Measurements from ENCODE around the gene MCF2L. TPM values are rescaled to one million over a fixed set of nuclear protein-coding genes. Genes with fewer than 3 reads are reported as not detected.

Gene MCF2L
- total RNA-seq, 4 donors from 2014 or later: 62.1 to 186 (median 91.3) TPM

- in situ Hi-C loops (cut with MboI; ENCODE audit: low pct_ligation_motif_present in 1 of 4, low pct_unique_long_range_greater_than_20kb in 1 of 4, low sequenced_read_pairs in 3 of 4) (no loop called here), intact Hi-C loops (cut with DNase I; ENCODE audit: low total_unique reads) (no loop called here)
- H3K4me1 ChIP-seq: no peaks in the 10 kb centered on the region
- WGBS, 2 donors (ENCODE audit: low coverage in 1 of 2): 87 to 89% methylated on average over 3 to 20 of the region's 24 CpGs
- H3K9me3 ChIP-seq: no peaks in the 10 kb centered on the region
- DNase-seq: no peak
- H3K27ac ChIP-seq: no peak overlapping the region
- TF ChIP-seq POLR2AphosphoS5 (IDR thresholded peaks at IDR 0.05) (no peak), EP300 (IDR thresholded peaks at IDR 0.05; ENCODE audit: low read depth) (no peak), POLR2A (IDR thresholded peaks at IDR 0.05) (no peak), CTCF (IDR thresholded peaks at IDR 0.05) (no peak)
- no peaks in the 10 kb centered on the region for H3K36me3 ChIP-seq
- no peak overlapping the region for H3K4me3 ChIP-seq
- H3K27me3 ChIP-seq: no peaks in the 10 kb centered on the region
These were observed 116.0 kb downstream of the MCF2L start for GRCh38 chr13:113084943-113085540.

GRCh38 chr13:113086031-113086750 is 117.2 kb downstream of the MCF2L start:
- 89 to 95% methylated on average over 6 to 32 of the region's 32 CpGs for WGBS, 2 donors (ENCODE audit: low coverage in 1 of 2)

GRCh38 chr13:113086991-113087922 is 118.2 kb downstream of the MCF2L start:
- in situ Hi-C loops (cut with MboI; ENCODE audit: low pct_ligation_motif_present in 1 of 4, low pct_unique_long_range_greater_than_20kb in 1 of 4, low sequenced_read_pairs in 3 of 4) (no loop called here), intact Hi-C loops (cut with DNase I; ENCODE audit: low total_unique reads) (no loop called here)
- H3K4me1 ChIP-seq: no peaks in the 10 kb centered on the region
- H3K27me3 ChIP-seq: no peaks in the 10 kb centered on the region
- TF ChIP-seq POLR2AphosphoS5 (IDR thresholded peaks at IDR 0.05): no peak
- TF ChIP-seq CTCF (IDR thresholded peaks at IDR 0.05): no peak
- no peak for TF ChIP-seq EP300 (IDR thresholded peaks at IDR 0.05; ENCODE audit: low read depth)
- TF ChIP-seq POLR2A (IDR thresholded peaks at IDR 0.05): no peak
- no peak for DNase-seq
- WGBS, 2 donors (ENCODE audit: low coverage in 1 of 2): 86% methylated on average over 39 of the region's 39 CpGs; no CpG with 5 or more reads in 1 of the 2 donors
- no peak overlapping the region for H3K4me3 ChIP-seq
- H3K27ac ChIP-seq: no peak overlapping the region
- no peaks in the 10 kb centered on the region for H3K9me3 ChIP-seq
- H3K36me3 ChIP-seq: no peaks in the 10 kb centered on the region

More at GRCh38 chr13:113086031-113086750, 117.2 kb downstream of the MCF2L start:
- in situ Hi-C loops (cut with MboI; ENCODE audit: low pct_ligation_motif_present in 1 of 4, low pct_unique_long_range_greater_than_20kb in 1 of 4, low sequenced_read_pairs in 3 of 4) (no loop called here), intact Hi-C loops (cut with DNase I; ENCODE audit: low total_unique reads) (no loop called here)
- no peaks in the 10 kb centered on the region for H3K4me1 ChIP-seq
- H3K9me3 ChIP-seq: no peaks in the 10 kb centered on the region
- no peak for TF ChIP-seq POLR2A (IDR thresholded peaks at IDR 0.05)
- no peak for TF ChIP-seq CTCF (IDR thresholded peaks at IDR 0.05)
- TF ChIP-seq EP300 (IDR thresholded peaks at IDR 0.05; ENCODE audit: low read depth): no peak
- TF ChIP-seq POLR2AphosphoS5 (IDR thresholded peaks at IDR 0.05): no peak
- no peak overlapping the region for H3K27ac ChIP-seq
- H3K36me3 ChIP-seq: no peaks in the 10 kb centered on the region
- no peaks in the 10 kb centered on the region for H3K27me3 ChIP-seq
- no peak for DNase-seq
- H3K4me3 ChIP-seq: no peak overlapping the region

Data from transverse colon (tissue), 4 donors.